IMR-90 (cell line): ENCODE results near the gene ELANE.
"Not testable (repeated sequence)": the region's sequence is repeated elsewhere in the genome, so short reads cannot be mapped to it uniquely, and the experiment has no call there.

Experiments
- CEBPB ChIP-seq: IDR thresholded peaks from 2 replicates; pipeline ENCODE4 v1.6.1; 2012; ENCODE audit warnings: low read depth, low read length, improper control_type of control experiment
- CTCF ChIP-seq: conservative IDR thresholded peaks from 2 replicates; pipeline ENCODE4 v1.5.1; 2012; ENCODE audit warnings: mild to moderate bottlenecking, low read depth, low read length, improper control_type of control experiment
- MAZ ChIP-seq: IDR thresholded peaks from 2 replicates; pipeline ENCODE4 v1.6.1; 2012; ENCODE audit warnings: low read depth, mild to moderate bottlenecking, low read length, improper control_type of control experiment, moderate library complexity, borderline replicate concordance
- MXI1 ChIP-seq: IDR thresholded peaks from 2 replicates; pipeline ENCODE4 v1.6.1; 2012; ENCODE audit warnings: low read depth, mild to moderate bottlenecking, low read length, moderate library complexity, borderline replicate concordance
- NFE2L2 ChIP-seq: fragments of 150-350 bp; IDR thresholded peaks from 2 replicates; pipeline ENCODE4 v1.6.1; 2016; ENCODE audit warnings: low read depth, mild to moderate bottlenecking, low read length
- POLR2A ChIP-seq: IDR thresholded peaks from 2 replicates; pipeline ENCODE4 v1.6.1; 2012; ENCODE audit warnings: mild to moderate bottlenecking, low read depth, low read length
- RFX5 ChIP-seq: IDR thresholded peaks from 2 replicates; pipeline ENCODE4 v1.8.0; 2012; ENCODE audit warnings: low read depth, mild to moderate bottlenecking, low read length, moderate library complexity
- USF2 ChIP-seq: fragments of 150-350 bp; IDR thresholded peaks from 2 replicates; pipeline ENCODE4 v1.6.1; 2017; ENCODE audit warnings: mild to moderate bottlenecking, antibody characterized with exemption, low read length, low read depth

GRCh38 chr19:877992-878660, 26.0 kb downstream of the ELANE start:
- not testable (repeated sequence) for TF ChIP-seq MXI1, CTCF, POLR2A, MAZ, CEBPB, NFE2L2, RFX5, USF2
